Prostate gland (tissue), 2 donors: ENCODE data around the gene TBC1D14. TPM values are rescaled to one million over a fixed set of nuclear protein-coding genes. Genes with fewer than 3 reads are reported as not detected.

ENCODE experiments used
- DNase-seq: peaks from one replicate; pipeline ENCODE4 v3.0.0-alpha.2; 2019; ENCODE audit warnings: low spot score
- H3K27ac ChIP-seq, 2 donors: fragments of 200-600 bp; sonication (generic); 2 replicates each; pipeline ENCODE4 v1.5.1; 2017 to 2019
- H3K27me3 ChIP-seq: fragments of 200-600 bp; sonication (generic); replicated peaks from 2 replicates; pipeline ENCODE4 v1.5.1; 2019; ENCODE audit not compliant: insufficient read depth
- H3K36me3 ChIP-seq, 2 donors: fragments of 200-600 bp; sonication (generic); 1 replicate in 1 of 2; 2 replicates in 1 of 2; pipeline versions ENCODE4 v1.5.1 to v1.8.1; 2017 to 2019
- H3K4me1 ChIP-seq: fragments of 200-600 bp; sonication (generic); replicated peaks from 2 replicates; pipeline ENCODE4 v1.5.1; 2019
- H3K4me3 ChIP-seq, 2 donors: fragments of 200-600 bp; sonication (generic); 2 replicates each; pipeline ENCODE4 v1.5.1; 2017 to 2019
- H3K9me3 ChIP-seq: fragments of 200-600 bp; sonication (generic); 2 replicates; pipeline ENCODE4 v1.5.1; 2017
- CTCF ChIP-seq, 4 experiments: fragments of 200-600 bp in 2 of 4; fragments of 450-650 bp in 2 of 4; sonication (generic) in 2 of 4; IDR thresholded peaks; 1 replicate in 3 of 4; 2 replicates in 1 of 4; pipeline ENCODE4 v1.5.1; 2016 to 2019; ENCODE audit warnings: antibody characterized with exemption in 4 of 4, mild to moderate bottlenecking in 2 of 4, moderate library complexity in 2 of 4
- POLR2A ChIP-seq: fragments of 450-650 bp; IDR thresholded peaks from one replicate; pipeline ENCODE4 v1.6.1; 2016; ENCODE audit warnings: antibody characterized with exemption, mild to moderate bottlenecking
- POLR2AphosphoS5 ChIP-seq: sonication (generic); formaldehyde crosslinking; IDR thresholded peaks from one replicate; pipeline ENCODE4 v1.6.1; 2017; ENCODE audit warnings: antibody characterized with exemption
- WGBS: methylation state at CpG from one replicate; pipeline ENCODE4 v1.1.5; 2018; 5-methylcytosine and 5-hydroxymethylcytosine counted together
- intact Hi-C: fragments of 100-400 bp; cut with DNase I; formaldehyde crosslinking; loops from one replicate; pipeline ENCODE4 v1.14.2; 2022
- total RNA-seq, 2 donors: library from RNA; depleted of rRNA; stranded (reverse); fragments of >200 nt; gene quantifications; one replicate each; pipeline ENCODE4 v1.1.0, GENCODE V29; 2016

Gene TBC1D14
- total RNA-seq, 2 donors from 2014 or later: 56.2 to 90.5 TPM

GRCh38 chr4:7020290-7020689 lies 110.7 kb downstream of the TBC1D14 start:
- Histone ChIP-seq H3K27me3 (no peaks in the 10 kb centered on the region), H3K27ac (no peak overlapping the region), H3K4me3 (no peak overlapping the region), H3K9me3 (no peaks in the 10 kb centered on the region), H3K36me3 (peaks cover 0 to 3% of the 10 kb centered on the region in 2 donors), H3K4me1 (no peaks in the 10 kb centered on the region)
- TF ChIP-seq POLR2AphosphoS5 (no peak), POLR2A (no peak), CTCF (IDR thresholded peaks at IDR 0.05) (no peak)
- WGBS: 93% methylated on average over 2 of the region's 2 CpGs
- intact Hi-C loops: no loop called here
- DNase-seq: no peak

GRCh38 chr4:7020856-7021255 lies 111.2 kb downstream of the TBC1D14 start:
- Histone ChIP-seq H3K9me3 (no peaks in the 10 kb centered on the region), H3K27me3 (no peaks in the 10 kb centered on the region), H3K36me3 (peaks cover 0 to 3% of the 10 kb centered on the region in 2 donors), H3K4me1 (no peaks in the 10 kb centered on the region), H3K27ac (no peak overlapping the region), H3K4me3 (no peak overlapping the region)
- intact Hi-C loops: no loop called here
- TF ChIP-seq CTCF (IDR thresholded peaks at IDR 0.05): no peak
- no peak for TF ChIP-seq POLR2A
- TF ChIP-seq POLR2AphosphoS5: no peak
- no peak for DNase-seq
- 85% methylated on average over 11 of the region's 11 CpGs for WGBS

GRCh38 chr4:7021355-7021754 lies 111.7 kb downstream of the TBC1D14 start:
- no peaks in the 10 kb centered on the region for H3K27me3 ChIP-seq
- 74% methylated on average over 5 of the region's 5 CpGs for WGBS
- H3K4me1 ChIP-seq: no peaks in the 10 kb centered on the region
- no peaks in the 10 kb centered on the region for H3K9me3 ChIP-seq
- peaks cover 0 to 3% of the 10 kb centered on the region in 2 donors for H3K36me3 ChIP-seq
- no peak for DNase-seq
- H3K4me3 ChIP-seq: no peak overlapping the region
- no peak overlapping the region for H3K27ac ChIP-seq
- TF ChIP-seq POLR2A (no peak), POLR2AphosphoS5 (no peak), CTCF (IDR thresholded peaks at IDR 0.05) (no peak)
- intact Hi-C loops: no loop called here

- no peak for DNase-seq
- H3K27me3 ChIP-seq: no peaks in the 10 kb centered on the region
- WGBS: 79% methylated on average over 13 of the region's 13 CpGs
- H3K4me3 ChIP-seq: no peak overlapping the region
- H3K36me3 ChIP-seq: peaks cover 0 to 3% of the 10 kb centered on the region in 2 donors
- no peak overlapping the region for H3K27ac ChIP-seq
- no peaks in the 10 kb centered on the region for H3K4me1 ChIP-seq
- H3K9me3 ChIP-seq: no peaks in the 10 kb centered on the region
- intact Hi-C loops: no loop called here
- TF ChIP-seq POLR2AphosphoS5 (no peak), POLR2A (no peak), CTCF (IDR thresholded peaks at IDR 0.05) (no peak)
These were observed 112.5 kb downstream of the TBC1D14 start for GRCh38 chr4:7021930-7022664.

GRCh38 chr4:7023486-7023885 lies 113.9 kb downstream of the TBC1D14 start:
- no peaks in the 10 kb centered on the region for H3K4me1 ChIP-seq
- H3K36me3 ChIP-seq: peaks cover 0 to 3% of the 10 kb centered on the region in 2 donors
- DNase-seq: no peak
- no peak overlapping the region for H3K4me3 ChIP-seq
- TF ChIP-seq CTCF (IDR thresholded peaks at IDR 0.05): no peak
- no peak for TF ChIP-seq POLR2A
- TF ChIP-seq POLR2AphosphoS5: no peak
- no peaks in the 10 kb centered on the region for H3K9me3 ChIP-seq
- intact Hi-C loops: no loop called here
- H3K27me3 ChIP-seq: no peaks in the 10 kb centered on the region
- H3K27ac ChIP-seq: no peak overlapping the region
- 87% methylated on average over 16 of the region's 16 CpGs for WGBS
